GM21529 (cell line): ENCODE data around the gene STARD10.
"Not testable (repeated sequence)": the region's sequence is repeated elsewhere in the genome, so short reads cannot be mapped to it uniquely, and the experiment has no call there.

Experiments used
- ATAC-seq: cut with Tn5 transposase; IDR thresholded peaks from one replicate; pipeline ENCODE4 v1.9.1; 2021; ENCODE audit not compliant: unreplicated experiment

The STARD10 gene

DNA sequence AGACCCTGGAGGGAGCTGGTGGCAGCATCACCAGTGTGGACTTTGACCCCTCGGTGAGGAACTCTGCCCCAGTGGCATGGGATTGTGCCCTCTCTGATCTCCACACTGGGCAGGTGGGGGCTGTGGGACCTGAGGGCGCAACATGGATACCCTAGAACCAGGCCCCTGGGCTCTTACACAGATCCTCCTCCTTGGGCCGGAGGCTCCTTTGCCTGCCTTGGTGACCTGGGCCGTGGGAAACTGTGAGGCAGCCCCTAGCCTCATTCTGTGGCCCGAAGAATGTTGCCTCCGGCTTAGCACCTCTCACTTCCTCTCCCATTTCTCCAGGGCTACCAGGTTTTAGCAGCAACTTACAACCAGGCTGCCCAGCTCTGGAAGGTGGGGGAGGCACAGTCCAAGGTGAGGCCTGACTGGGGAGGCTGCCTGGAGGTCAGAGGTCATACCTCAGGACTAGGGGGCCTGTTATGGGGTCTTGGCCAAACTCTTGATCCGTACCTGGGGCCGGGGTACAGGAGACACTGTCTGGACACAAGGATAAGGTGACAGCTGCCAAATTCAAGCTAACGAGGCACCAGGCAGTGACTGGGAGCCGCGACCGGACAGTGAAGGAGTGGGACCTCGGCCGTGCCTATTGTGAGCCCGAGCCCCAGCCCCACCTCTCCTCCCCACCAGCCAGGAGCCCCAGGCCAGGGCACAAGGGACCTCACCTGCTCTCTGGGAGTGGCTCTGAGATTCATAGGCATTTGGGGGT is 32.5 kb upstream of the STARD10 start:
- no peak for ATAC-seq

DNA sequence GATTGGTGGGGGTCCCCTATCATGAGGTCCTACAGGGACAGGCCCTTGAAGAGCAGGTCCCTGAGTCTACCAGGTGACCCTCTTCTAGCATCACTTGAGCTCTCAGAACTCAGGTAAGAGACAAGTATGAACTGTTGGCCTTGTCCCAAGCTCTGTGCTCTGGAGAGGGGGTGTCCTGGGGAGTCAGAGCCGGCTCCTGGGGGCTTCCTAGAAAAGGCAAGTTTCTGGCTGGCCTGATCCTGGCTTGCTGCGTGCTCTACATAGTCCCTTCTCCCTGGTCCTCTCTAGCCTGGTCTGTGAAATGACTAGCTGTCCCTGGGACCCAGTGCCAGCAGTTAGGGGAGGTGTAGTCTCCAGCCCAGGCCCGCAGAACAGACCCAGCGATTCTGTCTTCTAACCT is 31.8 kb upstream of the STARD10 start:
- no peak for ATAC-seq

DNA sequence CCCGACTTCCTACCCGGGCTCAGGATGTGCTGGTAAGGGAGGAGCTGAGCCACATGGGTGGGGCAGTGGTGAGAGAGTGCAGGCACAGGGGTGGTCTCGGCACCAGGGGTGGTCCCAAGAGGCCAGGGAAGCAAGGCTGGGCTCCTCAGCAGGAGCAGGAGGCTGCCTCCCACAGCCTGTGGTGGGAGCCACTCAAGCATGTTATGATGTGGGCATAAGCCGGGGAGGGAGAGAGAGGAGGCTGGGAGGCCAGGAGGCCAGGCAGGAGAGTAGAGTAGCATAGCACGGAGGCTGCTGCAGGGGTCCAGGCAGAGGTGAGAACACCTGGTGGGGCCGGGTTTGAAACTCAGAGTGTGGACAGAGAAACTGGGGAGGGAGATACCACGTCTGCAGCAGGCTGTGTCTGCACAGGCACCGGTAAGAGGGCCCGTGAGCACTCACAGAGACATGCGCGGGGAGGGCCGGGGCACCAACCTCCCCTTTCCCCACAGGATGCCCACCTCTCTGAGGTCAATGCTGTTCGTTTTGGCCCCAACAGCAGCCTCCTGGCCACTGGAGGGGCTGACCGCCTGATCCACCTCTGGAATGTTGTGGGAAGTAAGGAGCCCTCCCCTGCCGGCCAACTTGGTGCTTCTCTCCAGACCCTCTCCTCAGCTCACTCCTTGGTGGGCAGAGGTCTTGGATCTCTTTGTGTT is 31.1 kb upstream of the STARD10 start:
- no peak for ATAC-seq

DNA sequence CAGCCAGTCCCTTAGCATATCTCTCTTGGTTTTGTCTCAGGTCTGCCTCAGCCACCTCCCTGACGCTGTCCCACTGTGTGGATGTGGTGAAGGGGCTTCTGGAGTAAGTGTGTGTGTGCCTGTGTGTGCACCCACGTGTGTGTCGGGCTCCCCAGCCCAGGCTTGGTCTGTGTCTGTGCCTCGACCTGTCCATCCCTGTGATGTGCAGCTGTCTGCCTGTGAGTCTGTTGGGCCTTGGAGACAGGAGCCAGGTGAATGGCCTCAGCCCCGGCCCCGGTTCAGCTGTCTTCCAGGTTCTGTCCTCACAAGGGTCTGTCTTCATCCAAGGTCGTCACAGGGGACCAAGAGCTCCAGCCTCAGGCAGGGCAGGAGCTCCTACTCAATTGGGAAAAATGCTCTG is 30.2 kb upstream of the STARD10 start:
- ATAC-seq, result no peak

DNA sequence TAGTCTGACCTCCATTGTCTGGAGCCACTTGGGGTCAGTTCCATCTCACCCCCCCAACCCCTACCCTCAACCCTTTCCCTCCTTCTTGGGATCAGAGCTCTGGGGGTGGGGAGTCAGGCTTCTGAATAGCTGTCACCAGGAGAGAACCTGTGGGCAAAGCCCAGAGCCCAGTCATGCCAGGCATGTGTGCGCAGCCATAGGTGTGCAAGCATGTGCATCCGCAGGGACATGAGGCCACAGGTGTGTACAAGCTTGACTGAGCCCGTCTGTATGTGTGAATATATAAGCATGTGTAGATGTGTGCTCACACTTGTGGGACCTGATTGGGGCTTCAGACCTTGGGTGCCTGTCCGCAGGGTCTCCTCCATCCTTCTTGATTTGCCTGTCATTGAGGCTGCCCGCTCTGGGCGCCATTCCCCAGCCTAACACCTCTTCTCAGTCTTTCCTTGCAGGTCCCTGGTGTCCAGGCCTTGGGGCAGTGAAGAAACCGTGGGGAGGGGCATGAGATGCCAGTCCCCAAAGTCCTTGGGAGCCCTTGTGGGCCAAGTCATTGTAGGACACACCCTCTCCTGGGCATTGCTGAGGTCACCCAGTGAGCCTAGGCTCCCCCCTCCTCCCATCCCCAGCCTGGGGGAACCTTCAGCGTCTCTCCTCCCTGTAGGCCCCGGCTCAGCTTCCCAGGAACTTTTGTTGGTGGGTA is 29.4 kb upstream of the STARD10 start:
- no peak for ATAC-seq

DNA sequence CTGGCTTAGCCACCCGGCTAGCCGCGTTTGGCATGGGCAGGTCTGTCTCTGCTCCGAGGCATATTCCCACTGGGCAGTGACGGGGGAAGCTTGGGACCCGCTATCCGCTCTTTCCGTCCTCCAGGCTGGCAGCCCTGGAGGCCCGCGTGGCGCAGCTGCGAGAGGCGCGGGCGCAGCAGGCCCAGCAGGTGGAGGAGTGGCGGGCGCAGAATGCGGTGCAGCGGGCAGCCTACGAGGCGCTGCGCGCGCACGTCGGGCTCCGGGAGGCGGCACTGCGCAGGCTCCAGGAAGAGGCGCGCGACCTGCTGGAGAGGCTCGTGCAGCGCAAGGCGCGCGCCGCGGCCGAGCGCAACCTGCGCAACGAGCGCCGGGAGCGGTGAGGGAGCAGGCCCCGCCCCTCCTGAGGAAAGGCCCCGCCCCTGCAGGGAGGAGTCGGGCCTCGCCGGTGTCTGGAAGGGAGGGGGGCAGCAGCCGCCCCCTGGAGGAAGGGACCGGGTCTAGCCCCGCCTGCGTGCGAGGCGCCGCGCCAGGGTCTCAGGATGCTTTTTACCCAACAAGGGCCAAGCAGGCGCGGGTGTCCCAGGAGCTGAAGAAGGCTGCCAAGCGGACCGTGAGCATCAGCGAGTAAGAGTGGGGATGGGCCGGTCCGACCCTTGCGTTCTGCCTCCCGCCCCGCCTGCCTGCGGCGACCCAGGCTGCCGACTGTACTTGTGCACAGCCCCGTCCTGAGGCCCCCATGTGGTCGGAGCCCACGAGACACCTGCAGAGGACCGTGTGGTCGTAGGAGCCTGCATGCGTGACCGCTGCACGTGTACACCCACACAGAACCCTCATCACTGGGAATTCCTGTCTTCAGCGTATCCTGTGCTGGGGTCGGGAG is 28.3 kb upstream of the STARD10 start:
- peak; percentile 64 for ATAC-seq

DNA sequence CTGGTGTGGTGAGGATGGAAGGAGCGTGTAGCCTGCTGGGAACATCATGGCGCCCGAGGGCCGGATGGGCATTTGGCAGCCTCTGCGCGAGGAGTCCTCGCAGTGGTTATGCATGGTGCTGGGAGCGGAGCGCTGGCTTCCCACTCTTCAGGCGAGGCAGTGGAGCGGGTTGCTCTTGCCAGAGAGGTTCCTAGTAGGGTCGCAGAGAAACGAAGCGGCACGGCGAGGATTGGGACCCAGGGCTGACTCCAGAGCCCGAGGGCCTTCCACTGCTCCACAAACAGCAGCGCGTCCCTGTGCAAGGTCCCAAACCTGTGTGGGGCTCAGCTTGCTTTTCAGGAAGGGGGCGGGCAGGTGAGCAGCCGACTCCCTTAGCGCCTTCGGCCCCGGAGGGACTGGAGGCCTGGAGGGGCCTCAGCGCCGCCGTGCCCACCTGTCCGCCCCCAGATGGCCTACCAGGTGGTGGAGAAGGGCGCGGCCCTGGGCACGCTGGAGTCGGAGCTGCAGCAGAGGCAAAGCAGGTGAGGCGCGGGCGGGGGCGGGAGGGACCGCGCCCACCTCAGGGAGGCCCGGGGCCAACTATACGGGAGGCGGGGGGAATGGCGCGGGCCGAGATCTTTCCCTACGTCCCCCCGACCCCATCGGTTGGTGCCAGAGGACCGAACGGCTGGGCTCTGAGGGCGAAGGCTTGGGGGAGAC is 27.5 kb upstream of the STARD10 start:
- no peak for ATAC-seq

DNA sequence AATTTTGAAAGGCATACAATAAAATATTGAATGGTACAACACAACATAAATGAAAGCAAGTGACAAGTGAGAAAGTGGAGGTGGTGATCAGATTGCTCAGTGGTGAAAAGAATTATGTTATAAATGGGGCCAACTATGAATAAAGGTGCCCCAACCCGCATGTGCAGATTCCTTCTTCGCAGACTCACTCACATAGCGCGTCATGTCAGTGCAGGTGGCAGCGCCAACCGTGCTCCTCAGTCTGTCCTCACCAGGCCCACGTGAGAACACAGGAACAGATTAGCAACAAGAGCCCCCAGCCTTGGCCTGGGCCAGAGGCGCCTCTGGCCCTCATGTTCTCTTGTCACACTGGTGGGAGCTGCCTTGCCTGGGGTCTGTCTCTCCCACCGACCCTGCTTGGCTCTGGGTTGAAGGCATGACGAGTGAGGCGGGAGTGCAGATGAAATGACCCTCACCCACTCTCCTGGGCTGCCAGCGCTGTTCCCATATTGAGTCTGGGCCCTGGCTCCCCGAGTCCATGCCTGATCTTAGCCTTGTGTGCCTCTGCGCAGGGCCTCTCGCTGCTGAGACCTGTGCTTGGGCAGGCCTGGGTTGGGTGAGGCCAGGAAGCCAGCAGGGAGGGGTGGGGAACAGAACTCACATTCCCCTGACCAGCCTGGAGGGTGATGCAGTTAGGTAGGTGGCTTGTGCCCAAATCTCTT is 26.7 kb upstream of the STARD10 start:
- ATAC-seq, result no peak

DNA sequence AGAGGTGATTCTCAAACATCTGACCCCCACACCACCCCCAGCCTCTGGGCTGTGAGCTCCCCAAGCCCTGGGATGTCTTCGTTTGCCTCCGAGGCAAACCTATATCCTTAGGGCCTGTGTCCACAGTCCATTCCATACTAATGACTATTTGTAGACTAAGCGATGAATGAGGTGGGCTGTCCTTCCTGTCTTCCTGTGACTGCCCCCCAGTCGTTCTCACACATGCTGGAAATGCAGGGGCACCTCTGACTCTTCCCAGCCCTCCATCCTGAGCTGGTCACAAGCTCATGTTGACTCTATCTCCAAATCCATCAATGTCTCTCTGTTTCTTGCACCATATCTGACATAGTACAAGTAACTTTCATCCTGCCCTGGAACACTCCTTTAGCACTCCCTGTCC is 25.1 kb upstream of the STARD10 start:
- ATAC-seq, result no peak

DNA sequence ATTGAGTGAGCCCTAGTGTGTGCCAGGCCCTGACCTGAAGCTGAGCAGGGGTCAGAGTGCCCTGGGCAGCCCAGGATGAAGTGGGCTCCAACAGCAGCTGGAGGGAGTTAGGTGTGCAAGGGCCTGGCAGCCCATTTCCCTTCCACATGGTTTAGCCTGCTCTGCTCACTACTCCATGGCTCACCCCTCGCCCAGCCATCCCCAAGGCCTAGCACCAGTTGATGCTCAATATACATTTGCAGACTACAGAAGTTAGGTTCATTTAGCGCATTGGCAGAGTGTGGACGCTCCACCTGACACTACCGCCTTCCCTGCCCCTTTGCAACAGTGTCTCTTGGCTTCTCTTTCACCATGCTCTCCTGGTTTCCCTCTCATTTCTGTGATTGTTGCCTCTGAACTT is 24.1 kb upstream of the STARD10 start:
- no peak for ATAC-seq

DNA sequence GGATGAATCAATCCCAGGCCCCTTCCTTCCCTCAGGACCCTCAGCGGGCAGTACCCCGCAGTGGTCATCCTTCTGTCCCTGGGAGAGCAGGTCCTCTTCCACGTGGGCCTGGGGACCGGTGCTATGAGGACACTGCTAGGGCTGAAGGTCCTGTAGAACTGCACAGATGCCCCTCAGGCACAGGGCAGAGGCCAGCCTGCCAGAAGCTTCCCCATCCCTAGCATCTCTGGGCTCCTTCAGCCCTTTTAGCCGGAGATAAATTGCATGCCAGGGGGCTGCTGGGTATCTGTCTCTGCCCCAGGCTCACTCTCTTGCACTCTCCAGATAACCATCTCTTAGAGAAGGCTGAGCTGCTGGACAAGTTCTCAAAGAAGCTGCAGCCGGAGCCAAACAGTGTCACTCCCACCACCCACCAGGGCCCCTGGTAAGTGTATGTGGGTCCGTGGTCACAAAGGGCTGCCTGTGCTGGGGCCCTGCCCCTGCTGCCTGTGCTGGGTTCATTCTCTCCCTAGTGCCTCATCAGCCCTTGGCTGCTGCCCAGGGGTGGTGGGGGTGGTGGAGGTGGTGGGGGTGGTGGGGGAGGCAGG is 22.6 kb upstream of the STARD10 start:
- no peak for ATAC-seq

DNA sequence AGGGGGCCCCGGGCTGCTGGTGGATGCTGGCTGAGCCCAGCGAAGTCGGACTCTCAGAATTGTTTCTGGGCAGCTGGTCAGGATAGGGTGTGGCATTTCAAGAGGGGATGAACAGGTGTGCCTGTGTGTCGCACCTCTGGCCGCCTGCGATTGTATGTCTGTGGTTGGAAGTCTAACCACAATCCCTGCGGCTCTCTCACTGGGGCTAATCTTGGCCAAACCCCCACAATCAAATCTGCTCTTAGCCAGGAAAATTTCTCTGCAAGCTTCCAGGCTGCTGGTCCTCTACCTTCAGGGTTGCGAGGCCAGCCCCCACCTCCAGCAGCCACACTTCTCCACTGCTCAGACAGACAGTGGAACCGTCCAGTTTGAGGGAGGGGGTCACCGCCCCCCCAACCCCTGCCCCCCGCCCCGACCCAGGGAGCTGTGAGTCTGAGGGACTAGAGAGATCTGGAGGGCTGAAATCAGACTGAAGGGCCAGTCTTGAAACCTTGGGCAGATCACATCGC is 21.3 kb upstream of the STARD10 start:
- ATAC-seq, result no peak

DNA sequence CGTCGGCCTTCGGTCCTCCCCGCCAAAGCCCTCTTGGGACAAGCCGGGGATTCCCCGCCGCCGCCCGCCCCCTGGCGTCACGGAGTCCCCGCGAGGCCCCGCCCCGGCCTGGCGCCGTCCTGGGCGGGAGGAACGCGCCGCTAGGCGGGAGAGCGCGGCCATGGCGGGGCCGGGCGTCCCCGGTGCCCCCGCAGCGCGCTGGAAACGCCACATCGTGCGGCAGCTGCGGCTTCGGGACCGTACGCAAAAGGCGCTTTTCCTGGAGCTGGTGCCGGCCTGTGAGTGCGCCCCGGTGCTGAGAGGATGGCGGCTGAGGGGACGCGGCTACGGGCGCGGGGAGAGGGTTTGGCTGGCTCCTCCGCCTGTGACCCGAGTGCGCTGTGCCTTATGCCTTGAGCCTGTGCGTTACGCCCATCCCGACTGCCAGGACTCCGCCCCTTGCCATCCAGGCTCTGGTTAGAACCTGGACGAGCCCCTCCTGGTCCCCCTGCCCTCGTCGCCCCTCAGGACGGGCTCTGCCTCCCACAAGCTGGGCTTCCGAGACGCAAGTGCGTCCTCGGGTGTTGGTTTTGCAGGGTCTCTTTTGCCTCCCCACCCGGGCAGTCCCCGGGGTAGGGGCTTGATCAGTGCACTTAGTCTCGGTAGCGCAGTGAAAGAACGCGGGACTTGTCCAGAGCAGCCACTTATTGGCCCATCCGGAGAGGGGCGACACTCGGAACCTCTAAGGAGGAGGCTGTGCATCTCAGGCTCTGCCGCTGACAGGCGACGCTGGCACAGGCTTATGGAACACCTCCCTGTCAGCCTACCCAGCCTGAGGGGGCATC is 20.7 kb upstream of the STARD10 start, which contains the start of gene ATG16L2:
ATG16L2 (plus strand) TSS at position 126 of the 824 bp plus-strand sequence; CDS start at position 161, 35 bp downstream.
- ATAC-seq, result peak; percentile 49

DNA sequence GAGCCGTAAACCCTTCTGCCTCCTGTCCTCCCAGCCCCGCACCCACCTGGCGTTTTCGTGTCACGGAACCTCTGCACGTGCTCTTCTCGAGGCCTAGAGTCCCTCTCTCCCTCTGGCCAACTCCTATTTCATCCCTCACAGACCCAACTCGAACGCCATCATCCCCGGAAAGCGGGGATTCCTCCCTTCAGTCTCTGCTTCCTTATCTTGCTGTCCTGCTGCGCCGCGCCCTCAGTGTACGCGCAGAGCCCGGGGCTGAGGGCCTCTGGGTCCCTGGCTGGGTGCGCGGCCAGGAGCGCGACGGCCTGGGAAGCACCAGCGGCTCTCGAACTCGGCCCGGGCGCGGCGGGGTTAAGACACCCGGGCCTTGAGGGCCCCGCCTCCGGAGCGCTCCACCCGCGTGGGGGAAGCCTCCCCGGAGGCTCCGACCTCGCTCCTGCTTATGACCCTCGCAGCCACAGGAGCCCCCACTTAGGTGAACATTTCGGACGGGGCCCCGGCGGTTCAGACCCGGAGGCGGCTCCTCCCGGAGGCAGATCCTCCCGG is 20.0 kb upstream of the STARD10 start:
- peak; percentile 44 for ATAC-seq

DNA sequence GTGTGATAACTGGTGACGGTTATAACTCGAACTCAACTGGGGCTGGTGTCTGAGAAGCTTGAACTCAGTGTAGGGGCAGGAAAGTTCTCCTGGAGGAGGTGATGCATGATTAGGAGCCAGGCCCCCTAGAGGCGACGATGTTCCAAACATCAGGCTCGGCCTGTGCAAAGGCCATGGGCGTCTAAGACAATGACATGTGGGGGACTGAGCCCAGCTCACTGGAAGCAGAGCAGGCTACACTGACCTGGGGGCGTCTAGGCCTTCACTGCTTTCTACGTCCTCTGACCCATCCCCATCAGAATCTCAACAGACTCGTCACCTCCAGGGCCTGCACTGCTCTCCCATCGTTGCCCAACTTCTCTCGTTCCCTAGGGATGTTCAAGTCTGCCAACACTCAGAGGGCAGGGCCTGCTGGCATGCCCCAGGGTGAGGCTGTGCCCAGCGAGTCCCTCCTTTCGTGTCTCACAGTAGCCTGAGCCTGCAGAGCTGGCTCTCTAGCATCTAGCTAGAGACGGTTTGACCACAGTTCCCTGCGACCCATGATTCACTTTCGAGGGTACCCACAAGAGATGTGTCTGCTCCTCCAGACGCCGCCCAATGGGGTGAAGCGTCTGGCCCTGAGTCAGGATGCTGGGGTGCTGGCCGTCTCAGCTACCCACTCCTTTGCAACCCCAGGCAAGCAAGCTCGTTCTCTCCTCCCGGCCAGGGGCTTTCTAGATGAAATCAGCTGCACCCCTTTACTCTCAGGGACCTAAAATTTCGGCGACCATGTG is 19.3 kb upstream of the STARD10 start:
- peak; percentile 40 for ATAC-seq

DNA sequence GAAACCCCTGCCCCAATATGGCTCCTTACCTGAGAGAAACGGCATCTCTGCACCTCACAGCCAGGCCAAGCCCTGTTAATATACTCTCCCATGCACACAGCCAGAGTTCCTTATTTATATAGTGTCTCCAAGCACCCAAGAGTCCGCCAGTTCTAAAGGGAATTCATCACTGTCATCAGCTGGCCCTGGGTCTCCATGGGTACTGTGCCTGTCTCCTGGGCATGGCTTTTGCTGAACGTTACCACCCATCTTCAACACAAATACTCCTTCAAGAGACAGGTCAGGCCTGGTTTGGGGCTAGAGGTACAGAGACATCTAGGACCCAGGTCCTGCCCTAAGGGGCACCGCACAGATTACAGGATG is 18.7 kb upstream of the STARD10 start:
- no peak for ATAC-seq

DNA sequence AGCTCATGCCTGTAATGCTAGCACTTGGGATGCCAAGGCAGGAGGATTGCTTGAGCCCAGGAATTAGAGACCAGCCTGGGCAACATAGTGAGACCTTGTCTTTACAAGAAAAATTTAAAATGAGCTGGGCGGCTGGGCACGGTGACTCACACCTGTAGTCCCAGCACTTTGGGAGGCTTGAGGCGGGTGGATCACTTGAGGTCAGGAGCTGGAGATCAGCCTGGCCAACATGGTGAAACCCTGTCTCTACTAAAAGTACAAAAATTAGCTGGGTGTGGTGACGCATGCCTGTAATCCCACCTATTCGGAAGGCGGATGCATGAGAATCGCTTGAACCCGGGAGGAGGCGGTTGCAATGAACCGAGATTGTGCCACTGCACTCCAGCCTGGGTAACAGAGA is 17.8 kb upstream of the STARD10 start:
- not testable (repeated sequence) for ATAC-seq
